LNCAP (cell line): Measurements from ENCODE around the gene CNTN4.

Experiments
- TF ChIP-seq, protein P1 (sequence below): fragments of 450-650 bp; IDR thresholded peaks from 2 replicates; pipeline ENCODE4 v1.5.1; 2017; ENCODE audit warnings: mild to moderate bottlenecking

Gene CNTN4

DNA sequence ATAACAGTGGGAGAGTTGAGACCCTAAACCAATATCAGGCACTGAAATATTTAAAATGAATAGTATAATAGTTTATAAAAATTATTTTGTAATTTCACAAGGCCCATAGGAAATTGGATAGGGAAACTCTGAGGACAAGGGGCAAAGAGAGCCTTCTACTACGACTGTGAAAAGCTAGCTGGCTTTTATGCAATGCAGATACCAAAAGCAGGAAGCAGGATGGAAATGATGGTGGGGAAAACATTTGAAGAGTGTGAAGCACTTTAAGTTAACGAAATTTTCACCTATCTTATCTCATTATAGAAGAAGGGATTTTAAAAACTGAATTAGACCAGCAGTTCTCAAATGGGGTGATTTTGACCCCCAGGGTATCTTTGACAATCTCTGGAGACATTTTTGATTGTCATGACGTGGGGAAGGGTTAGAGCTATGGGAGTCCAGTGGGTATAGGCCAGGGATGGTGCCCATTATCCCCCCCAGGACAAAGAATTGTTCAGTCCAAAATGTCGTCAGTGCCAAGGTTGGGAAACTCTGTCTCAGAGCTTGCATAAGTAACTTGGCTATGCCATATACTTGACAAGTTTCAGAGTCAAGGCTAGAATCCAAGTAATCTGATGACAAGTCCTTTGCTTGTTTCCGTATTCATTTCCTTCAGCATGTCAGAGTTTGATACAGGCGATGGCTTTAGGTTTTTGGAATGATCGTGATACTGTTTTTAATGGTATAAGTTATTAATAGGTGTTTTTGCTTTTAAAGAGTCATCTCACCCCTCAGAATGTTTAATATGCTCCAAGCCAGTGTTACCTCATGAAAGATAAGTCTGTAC, 885.6 kb downstream of the CNTN4 start:
- TF ChIP-seq, protein P1, sequence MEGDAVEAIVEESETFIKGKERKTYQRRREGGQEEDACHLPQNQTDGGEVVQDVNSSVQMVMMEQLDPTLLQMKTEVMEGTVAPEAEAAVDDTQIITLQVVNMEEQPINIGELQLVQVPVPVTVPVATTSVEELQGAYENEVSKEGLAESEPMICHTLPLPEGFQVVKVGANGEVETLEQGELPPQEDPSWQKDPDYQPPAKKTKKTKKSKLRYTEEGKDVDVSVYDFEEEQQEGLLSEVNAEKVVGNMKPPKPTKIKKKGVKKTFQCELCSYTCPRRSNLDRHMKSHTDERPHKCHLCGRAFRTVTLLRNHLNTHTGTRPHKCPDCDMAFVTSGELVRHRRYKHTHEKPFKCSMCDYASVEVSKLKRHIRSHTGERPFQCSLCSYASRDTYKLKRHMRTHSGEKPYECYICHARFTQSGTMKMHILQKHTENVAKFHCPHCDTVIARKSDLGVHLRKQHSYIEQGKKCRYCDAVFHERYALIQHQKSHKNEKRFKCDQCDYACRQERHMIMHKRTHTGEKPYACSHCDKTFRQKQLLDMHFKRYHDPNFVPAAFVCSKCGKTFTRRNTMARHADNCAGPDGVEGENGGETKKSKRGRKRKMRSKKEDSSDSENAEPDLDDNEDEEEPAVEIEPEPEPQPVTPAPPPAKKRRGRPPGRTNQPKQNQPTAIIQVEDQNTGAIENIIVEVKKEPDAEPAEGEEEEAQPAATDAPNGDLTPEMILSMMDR, result no peak

DNA sequence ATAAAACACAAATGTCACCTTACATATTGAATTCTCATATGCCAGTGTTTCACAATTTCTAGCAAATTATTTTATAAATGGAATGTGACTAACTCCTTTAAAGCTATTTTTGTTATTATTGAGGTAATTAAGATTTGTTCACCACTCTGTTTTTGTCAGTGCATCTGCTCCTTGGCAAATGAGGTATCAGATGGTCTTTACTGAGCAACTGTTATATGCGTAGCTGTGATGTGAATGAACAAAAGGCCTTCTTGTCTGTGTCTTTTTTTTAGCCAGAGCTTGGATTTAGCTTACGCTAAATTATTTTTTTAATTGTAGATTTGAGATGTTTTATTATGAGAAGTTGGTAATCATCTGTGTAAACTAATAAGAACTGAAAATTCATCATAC, 886.2 kb downstream of the CNTN4 start:
- TF ChIP-seq, protein P1, result no peak

DNA sequence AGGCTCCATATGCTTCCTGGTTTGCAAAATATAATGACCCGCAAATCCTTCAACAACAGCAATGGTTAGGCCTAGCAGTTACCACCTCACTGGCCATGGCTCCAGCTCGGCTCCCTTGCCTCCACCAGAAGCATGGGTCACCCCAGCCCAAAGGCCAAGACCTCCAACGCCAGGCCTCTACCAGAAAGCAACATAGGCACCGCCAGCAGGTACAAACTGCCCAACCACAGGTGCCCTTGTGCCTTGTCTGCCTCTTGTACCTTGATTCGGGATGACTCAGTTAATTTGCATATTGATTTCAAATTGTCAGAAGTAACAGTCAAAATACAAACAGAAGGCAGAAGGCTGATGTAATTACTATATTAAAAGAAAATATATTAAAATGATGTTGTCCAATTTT, 886.8 kb downstream of the CNTN4 start:
- TF ChIP-seq, protein P1, result no peak

DNA sequence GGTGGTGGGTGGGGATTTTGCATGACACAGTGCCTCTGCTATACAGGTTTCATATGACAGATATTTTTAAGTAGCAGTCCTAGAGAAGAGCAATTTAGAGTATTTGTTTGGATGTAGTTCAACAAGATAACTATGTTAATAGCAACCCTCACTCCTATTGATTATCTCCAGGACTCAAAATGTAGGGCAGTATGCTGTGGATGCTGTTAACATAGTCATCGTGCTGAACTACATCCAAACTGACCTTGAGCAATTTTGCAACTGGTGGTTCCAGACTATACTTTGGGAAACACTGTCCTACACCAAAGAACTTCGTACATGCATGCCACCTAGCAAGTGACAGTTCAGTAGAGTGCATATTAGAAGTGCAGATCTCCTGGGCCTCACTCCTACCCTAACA, 893.9 kb downstream of the CNTN4 start:
- TF ChIP-seq, protein P1, result no peak

DNA sequence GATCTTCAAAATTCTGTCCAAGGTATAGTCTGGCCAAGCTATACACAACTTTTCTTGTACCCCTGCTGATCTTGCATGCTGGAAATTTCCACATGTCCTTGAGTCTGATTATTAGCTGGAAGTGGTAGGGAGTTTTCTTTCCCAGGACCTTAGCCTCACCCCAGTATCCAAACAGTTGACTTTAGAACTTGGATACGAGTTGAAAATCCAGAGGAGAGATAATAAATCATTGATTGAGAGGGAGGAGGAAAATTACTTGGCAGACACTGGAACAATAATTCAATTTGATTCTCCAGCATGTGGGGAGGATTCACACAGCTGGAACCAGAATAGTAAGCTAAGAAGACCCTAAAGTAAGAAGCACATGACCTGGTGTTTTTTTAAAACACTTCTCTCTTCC, 895.1 kb downstream of the CNTN4 start:
- TF ChIP-seq, protein P1, result no peak

DNA sequence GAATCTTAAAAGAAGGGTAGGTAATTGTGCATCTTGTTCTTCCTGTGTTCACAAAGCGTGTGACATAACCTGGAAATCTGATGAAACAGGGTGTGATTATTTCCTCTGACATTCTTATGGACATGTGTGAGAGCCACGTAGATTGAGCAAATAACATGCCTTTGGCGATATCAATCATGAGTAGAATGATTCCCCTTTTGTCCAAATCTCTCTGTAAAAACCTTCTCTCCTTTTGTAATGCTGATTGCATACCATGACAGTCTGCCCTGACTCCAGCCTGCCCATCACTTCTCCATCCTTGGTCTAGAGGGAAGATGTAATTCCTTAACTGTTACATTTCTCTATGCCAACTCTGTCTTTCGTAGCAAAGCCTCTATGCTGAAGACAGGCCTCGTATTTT, 896.5 kb downstream of the CNTN4 start:
- TF ChIP-seq, protein P1, result no peak

DNA sequence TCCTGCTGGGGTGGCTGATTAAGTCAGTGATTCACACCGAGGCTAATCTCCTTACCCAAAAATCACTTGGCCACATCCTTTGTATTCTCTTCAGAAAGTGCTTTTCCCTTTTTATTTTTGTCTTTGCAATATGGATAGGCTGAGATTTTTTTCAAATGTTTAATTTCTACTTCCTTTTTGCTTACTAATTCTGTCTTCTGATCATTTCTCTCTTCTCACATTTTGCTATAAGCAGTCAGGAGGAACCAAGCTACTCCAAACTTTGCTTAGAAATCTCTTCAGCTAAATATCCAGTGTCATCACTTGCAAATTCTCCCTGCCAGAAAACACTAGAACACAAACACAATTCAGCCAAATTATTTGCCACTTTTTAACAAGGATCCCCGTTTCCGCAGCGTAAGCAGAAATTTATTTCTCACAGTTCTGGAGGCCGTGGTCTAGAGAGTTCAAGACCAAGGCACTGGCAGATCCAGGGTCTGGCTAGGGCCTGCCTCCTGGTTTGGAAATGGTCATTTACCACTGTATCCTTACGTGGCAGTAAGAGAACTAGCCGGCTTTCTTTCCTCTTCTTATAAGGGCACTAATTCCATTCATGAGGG, 906.6 kb downstream of the CNTN4 start:
- TF ChIP-seq, protein P1, result no peak
